KBM-7 (cell line): Measurements from ENCODE around the gene TNRC18.

ENCODE experiments used
- DNase-seq: peaks from one replicate; pipeline ENCODE4 v3.0.0-alpha.2; 2015
- in situ Hi-C: fragments of 300-500 bp; cut with MboI; formaldehyde crosslinking; loops from 2 replicates; pipeline ENCODE4 v1.14.3; 2020; ENCODE audit warnings: low sequenced_read_pairs, low pct_unique_long_range_greater_than_20kb, mixed read lengths

The TNRC18 gene

DNA sequence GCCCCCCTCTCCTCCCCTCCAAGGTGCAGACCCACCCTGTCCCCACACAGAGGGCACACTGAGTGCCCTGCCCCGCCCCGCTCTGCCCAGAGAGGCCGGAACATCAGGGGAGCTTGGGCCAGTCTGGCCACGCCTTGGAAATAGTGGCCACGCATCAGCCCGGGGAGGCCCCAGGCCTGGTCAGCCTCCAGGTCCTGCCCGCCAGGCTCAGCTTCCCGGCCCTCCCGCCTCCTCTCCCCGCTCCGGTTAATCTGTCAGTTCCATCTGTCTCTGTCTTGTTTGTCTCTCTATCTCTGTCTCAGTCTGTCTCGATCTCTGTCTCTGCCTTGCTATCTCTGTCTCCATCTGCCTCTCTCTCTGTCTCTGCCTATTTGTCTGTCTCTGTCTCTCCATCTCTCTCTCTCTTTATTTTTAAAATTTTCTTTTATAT is 28.9 kb upstream of the TNRC18 start:
- in situ Hi-C loops: no loop called here
- no peak for DNase-seq

DNA sequence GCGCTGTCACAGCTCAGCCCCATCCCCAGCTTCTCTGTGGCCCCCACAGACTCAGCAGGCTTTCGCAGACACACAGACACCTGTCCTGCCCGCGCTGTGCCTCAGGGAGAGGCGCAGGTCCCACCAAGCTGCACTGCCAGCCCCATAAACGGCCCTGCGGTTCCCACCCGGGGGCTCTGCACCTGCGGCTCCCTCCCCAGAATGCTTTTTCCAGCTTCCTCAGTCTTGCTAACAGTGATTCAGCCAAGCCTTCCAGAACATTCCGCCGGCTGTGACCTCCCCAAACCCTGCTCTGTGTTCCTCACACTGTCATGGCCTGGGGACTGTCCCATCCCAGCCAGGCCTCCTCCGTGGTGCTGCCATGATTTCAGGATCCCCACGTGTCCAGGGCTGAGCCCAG is 27.8 kb upstream of the TNRC18 start:
- no peak for DNase-seq
- in situ Hi-C loops: no loop called here

DNA sequence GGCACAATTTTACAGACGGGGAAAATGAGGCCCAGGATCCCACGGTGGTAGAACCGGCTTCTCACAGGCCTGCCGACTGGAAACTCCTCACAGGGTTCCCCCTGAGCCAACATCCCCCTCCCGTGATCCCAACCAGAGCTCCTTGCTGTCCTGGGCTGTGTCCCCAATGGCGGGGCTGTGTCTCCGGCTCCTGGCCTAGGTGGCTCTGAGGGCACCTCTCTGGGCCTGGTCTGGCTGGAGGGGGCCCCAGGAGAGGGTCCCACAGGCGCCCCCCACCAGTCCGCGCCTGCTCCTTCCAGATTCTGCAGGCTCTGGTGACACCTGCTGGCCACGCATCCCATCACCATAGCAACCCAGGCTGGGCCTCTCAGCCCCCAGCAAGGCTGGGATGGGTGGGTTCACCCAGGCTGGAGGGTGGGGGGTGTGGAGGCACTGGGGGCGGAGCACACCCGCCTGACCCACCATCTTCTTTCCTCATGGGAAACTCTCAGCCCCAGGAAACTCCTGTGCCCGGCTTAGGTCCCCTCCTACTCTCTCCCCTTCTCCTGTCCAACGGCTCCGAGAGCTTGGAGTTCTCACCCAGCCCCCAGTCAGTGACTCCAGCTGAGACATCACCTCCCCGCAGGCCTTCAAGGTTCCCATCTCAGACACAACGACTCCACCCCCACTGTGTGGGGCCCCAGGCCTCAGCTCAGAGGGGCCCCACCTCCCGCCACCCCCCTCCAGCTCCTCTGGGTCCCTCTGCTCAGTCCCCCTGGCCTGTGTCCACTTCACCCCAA is 27.1 kb upstream of the TNRC18 start:
- peak; percentile 46 for DNase-seq
- in situ Hi-C loops: no loop called here

DNA sequence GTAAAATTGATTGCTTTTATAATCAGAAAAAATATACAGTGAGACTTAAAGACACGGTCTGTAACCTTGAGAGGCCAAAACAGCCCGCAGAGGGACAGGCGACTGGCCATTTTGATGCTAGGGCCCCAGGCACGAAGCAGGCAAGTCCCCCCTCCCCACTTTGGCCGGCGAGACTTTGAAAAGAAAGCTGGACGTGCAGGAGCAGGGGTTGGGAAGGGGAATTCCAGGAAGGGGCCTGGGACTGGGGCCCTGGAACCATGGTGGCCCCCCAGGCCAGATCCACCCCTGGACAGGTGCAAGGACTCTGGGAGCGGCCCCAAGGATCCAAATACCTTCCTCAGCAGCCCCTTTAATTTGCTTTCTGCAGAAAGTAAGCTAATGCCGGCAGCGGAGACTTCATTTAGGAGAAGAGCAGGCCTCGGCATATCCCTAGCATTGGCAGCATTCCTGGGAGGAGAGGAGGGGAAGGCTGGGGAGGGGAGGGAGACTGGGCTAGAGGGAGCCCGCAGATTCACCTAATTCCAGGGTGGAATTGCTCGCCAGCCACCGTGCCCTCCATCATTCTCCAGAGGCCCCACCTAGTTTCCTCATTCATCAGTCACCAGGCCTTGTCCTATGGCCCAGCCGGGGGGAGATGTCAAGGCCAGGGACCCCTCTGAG is 24.9 kb upstream of the TNRC18 start:
- no peak for DNase-seq
- in situ Hi-C loops: no loop called here

DNA sequence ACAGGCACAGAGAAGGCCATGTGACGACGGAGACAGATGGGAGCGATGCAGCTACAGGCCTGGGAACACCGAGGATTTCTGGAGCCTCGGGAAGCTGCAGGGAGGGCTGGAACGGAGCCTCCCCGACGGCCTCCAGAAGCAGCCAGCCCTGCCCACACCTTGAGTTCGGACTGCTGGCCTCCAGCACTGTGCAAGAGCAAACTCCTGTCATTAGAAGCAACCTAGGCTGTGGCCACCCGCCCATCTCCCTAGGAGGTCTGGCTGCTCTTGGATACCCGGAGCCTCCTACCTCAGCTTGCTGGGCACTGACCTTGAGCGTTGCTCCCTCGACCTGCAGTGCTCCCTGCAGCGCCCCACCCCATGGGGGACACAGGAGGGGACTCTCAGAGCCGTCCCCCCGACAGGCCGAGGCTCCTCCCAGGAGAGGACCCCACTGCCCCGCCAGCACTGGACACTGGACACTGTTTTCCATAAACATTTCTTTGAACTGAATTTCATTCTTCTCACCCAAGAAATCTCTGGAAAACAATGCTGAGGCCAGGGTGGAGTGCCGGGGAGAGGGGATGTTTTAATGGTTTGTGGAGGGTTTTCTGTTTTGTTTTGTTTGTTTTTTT is 22.5 kb upstream of the TNRC18 start:
- DNase-seq: no peak
- in situ Hi-C loops: no loop called here

DNA sequence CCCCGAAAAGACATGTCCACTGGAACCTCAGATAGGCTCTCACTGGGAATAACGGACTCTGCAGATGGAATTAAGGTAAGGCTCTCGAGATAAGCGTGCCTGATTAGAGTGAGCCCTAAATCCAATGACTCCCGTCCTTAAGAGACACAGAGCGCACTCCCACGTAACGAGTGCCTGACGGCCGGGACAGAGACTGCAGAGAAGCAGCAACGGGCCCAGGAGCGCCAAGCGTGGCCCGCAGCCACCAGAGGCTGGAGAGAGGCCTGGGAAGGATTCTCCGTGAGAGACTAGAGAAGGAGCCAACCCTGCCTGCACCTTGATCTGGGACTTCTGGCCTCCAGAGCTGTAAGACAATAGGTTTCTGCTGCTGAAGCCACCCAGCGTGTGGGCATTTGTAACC is 20.0 kb upstream of the TNRC18 start:
- DNase-seq: no peak
- in situ Hi-C loops: no loop called here

DNA sequence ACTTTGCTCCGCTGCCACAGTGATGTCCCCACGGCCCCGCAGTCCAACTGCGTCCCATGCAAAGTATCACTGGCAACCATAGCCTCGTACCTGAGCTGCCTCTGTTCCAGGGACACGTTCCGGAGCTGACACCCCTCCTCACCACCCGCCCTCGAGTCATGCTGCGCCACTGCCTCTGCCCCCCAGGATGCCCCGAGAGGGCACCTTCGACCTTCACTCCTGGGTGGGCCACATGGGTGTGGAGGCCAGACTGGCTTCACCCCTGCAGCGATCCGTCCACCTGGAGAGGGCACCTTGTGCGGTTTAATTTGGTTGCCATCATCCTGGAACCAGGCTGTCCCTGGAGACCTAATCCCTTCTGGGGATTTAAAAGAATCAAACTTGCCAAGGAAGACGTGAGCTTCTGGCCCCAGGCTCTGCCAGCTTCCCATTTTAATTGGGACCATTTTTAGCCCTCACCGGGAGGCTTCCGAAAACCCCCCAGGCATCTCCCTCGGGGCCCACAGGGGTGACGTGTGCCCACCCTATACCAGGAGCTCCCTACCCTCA is 19.2 kb upstream of the TNRC18 start:
- no peak for DNase-seq
- in situ Hi-C loops: no loop called here

DNA sequence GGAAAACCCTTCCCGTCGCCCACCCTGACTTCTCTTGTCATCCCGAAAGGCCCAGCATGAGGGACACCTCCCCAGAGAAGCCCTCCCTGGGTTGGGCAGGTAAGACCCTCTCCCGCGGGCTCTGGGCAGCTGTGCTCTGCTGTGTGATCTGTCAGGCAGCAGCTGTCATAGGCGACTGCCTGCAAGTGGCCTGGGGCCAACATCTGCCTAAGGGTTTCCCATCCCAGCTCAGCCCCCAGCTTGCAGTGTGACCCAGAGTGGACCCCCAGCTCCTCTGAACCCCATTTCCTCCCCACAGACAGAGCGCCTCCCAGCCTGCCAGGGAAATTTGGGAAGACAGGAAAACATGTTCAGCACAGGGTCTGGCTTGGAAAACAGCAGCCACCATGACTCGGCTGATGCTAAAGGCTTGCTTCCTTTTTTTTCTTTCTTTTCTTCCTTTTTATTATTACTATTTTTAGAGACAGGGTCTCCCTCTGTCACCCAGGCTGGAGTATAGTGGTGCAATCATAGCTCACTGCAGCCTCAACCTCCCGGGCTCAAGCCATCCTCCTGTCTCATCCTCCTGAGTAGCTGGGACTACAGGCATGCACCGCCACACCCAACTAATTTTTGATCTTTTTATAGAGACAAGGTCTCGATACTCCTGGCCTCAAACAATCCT is 18.3 kb upstream of the TNRC18 start:
- in situ Hi-C loops: no loop called here
- DNase-seq: peak; percentile 64

DNA sequence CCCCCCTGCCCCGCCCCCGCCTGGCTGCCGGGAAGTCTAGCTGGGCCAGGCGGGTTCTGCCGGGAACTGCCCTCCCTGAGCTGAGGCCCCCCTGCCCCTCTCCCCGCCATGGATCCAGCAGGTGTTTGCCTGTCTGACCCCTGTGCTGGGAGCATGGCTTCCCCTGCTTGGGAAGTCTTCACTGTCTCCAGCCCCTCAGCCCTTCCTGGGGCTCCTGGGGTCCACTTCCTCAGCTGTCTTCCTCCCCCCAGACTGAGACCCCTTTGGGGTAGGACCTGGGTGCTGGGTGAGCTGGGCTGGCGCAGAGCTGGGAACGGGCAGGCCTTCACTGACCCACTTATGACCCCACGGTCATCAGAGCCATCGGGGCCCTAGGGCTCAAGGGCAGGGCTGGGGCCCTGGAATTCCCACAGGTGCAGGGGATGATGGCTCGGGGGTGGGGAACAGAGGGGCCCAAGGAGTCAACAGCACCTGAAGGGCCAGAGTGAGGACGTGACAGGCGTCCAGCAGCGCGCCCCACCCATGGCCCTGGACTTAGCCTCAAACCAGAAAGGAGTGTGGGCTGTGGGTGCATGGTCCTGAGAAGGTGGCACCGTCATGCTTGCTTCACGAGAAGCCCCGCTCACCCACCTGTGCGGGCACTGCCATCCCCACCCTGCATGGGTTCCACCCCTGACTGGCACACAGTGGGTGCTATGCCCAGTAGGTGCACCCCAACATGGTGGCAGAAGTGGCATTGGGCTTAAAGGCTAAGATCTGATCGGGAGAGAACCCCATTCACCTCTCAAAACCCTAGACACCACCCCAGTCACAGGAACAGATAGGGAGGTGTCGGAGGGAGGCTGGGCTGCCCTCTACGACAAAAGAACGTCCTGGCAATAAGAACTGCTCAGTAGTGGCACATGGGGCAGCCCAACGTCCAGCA is 16.2 kb upstream of the TNRC18 start:
- in situ Hi-C loops: no loop called here
- no peak for DNase-seq

DNA sequence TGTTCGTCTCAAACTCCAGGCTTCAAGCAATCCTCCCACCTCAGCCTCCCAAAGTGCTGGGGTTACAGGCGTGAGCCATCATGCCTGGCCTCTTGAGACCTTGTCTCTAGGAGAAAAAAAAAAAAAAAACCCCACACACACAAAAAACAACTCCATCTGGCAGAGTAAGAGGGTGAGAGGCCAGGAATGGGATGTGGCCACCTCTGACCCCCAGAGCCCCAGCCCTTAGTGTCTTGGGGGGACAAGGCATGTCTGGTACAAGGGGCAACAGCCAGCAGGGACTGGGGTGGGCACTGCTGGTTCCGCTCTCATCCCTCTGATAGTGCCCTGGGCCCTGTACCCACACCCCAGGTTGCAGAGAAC is 15.6 kb upstream of the TNRC18 start:
- no peak for DNase-seq
- in situ Hi-C loops: no loop called here

DNA sequence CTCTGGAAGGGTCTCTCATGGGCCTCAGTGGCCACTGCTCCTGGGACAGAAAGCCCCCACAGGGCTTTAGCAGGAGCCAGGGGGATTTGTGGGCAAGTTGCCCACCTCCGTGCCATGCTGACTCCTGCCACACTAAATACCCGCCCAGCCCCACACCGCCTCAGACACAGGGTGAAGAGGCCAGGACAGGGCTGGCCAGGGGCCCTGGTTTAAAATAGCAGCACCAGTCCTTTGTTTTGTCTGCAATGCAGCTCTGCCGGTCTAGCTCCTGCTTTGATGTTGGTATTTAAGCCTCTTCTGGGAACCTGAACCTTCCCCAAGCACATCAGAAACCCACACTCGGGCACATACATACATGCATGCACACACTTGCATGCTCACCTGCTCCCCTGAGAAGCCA is 14.4 kb upstream of the TNRC18 start:
- no peak for DNase-seq
- in situ Hi-C loops: no loop called here

DNA sequence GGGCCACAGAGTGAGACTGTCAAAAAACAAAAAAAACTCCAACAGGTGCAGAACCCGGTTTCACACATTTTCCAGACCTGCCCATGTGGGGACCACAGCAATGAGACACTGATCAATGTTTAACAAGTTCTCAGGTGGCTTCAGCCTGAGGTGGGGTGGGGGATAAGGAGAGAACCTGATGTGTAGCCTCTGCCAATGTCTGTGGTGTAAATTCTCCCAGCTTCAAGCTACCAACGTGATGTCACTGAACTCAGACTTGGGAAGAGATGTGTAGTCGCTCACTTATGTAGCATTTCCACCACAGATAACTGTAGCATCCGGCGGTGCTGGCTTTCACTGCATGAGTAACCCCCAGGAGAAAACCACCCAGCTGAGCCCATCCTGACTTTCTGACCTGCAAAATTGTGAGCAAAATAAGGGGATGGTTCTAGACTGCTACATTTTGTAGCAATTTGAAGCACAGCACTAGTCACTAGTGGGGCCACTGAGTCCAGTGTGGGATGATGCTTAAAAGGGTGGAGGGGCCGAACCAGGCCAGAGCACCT is 13.8 kb upstream of the TNRC18 start:
- DNase-seq: no peak
- in situ Hi-C loops: no loop called here

DNA sequence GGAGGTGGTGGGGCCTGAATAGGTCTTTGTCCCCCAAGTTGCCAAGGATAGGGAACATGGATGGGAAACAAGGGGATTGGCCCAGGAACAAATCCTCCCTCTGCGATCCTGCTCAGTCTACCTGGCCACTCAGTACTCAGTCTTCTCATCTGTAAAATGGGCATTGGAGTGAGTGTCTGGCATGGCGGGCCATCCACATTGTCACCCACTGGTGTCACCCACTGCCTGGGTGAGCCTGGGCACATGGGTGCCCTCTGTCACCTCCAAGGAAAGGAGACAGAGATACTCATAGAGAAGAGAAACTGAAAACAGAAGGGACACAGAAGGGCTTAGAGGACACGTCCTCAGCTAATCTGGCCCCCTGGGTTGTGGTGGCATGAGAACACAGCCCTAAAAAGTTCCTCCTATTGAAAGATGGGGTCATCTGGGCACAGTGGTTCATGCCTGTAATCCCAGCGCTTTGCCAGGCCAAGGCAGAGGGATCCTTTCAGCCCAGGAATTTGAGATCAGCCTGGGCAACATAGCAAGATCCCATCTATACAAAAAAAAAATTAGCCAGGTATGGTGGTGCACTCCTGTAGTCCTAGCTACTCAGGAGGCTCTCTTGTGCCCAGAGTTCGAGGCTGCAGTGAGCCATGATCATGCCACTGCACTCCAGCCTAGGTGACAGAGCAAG is 12.5 kb upstream of the TNRC18 start:
- in situ Hi-C loops: no loop called here
- DNase-seq: no peak

DNA sequence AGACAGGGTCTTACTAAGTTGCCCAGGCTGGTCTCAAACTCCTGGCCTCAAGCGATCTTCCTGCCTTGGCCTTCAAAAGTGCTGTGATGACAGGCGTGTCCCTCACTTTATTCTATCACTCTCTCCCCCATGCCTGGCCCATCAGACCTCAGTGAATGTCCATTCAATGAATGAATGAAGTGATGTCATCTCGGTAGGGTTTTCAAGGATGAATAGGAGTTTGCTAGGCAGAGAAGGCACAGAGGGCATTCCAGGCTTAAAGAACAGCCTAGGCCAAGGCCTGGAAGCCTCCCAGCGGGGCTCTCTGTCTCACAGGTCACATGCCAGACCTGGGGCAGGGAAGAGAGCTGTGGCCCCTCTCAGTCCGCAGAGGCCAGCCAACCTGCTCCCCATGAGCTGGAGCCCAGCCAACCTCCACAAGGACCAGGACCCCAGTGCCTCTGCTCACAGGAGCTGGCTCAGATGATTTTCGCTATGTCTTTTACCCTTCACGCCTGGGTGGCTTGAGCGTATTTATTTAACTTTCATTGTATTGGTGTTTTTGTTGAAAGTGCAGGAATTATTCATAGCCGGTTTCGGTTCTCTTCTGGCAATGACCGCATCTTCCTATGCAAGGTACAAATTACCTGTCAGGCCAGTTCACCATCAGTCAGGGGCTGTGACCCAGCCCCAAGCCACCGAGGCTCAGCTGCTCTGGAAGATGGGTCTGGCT is 11.8 kb upstream of the TNRC18 start:
- in situ Hi-C loops: no loop called here
- no peak for DNase-seq

DNA sequence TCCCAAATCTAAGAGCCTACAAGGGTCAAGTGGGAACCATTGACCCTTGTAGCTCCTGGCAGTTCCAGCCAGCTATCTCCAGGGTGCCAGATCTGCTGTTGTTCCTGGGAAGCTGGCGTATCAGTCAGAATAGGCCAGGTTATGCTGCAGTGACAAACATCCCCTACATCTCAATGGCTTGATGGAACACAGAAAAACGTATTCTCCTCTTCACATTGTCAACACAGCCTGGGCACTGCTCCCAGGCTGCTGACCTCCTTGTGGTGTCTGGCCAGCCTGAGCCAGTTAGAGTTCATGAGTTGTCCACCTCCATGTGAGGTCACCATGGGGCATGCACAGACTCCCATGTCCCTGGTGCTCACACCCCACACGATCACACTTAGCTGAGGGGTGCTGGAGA is 9.5 kb upstream of the TNRC18 start:
- in situ Hi-C loops: no loop called here
- no peak for DNase-seq

DNA sequence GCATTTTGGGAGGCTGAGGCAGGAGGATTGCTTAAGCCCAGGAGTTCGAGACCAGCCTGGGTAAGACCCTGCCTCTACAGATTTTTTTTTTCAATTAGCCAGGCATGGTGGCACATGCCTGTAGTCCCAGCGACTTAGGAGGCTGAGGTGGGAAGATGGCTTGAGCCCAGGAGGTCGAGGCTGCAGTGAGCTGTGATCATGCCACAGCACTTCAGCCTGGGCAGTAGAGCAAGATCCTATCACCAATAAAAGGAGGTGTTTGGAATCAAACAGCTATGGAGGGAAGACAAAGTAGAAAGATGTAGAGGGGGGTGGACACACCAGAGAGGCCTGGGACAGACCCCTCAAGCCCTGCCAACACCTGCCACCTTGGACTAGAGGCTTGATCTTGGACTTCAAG is 9.1 kb upstream of the TNRC18 start:
- in situ Hi-C loops: no loop called here
- DNase-seq: no peak

DNA sequence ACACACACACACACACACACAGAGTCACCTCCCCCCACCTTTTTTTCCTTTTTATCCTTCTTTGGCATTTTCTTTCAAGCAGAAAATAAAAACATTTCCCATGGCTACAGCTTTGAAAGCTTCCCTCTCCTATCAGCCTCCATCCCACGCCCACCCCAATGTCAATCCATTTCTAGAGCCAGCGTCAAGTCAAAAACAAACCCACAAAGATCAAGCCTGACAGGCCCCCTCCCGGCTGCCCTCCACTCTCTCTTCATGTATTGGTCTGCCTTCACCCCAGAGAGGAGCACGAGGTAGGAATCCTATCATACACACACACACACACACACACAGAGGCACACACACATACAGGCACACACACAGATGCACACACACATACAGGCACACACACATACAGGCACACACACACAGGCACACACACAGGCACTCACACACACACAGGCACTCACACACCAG is 8.0 kb upstream of the TNRC18 start:
- DNase-seq: no peak
- in situ Hi-C loops: no loop called here

DNA sequence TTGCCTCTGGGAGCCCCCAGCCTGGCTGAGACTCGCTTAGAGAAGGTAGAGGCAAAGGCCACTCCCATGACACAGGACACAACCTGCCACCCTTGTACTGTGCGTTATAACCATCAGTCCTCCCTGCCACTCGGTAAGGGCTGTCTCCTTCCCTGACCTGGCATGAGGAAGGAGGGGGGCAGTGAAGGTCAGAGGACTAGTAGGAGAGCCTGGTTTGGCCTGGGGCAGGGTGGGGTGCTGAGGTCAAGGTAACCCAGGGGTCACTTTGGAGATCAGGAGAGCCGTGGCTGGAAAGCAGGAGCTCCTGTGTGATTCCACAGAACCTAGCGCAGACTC is 6.9 kb upstream of the TNRC18 start:
- in situ Hi-C loops: no loop called here
- DNase-seq: no peak
